NCI-H446 treated with DMSO at 0.1 percent for 48 hours (cell line): Measurements from ENCODE around the gene AGPAT2.

ENCODE experiments used
- DNase-seq: peaks from one replicate; lab custom pipeline; 2025; lab: John Stamatoyannopoulos, UW

AGPAT2 gene

GRCh38 chr9:136661641-136662325 is 25.5 kb downstream of the AGPAT2 start:
- DNase-seq, result no peak

- DNase-seq, result no peak
Observed at GRCh38 chr9:136660971-136661550, 26.2 kb downstream of the AGPAT2 start.

DNA sequence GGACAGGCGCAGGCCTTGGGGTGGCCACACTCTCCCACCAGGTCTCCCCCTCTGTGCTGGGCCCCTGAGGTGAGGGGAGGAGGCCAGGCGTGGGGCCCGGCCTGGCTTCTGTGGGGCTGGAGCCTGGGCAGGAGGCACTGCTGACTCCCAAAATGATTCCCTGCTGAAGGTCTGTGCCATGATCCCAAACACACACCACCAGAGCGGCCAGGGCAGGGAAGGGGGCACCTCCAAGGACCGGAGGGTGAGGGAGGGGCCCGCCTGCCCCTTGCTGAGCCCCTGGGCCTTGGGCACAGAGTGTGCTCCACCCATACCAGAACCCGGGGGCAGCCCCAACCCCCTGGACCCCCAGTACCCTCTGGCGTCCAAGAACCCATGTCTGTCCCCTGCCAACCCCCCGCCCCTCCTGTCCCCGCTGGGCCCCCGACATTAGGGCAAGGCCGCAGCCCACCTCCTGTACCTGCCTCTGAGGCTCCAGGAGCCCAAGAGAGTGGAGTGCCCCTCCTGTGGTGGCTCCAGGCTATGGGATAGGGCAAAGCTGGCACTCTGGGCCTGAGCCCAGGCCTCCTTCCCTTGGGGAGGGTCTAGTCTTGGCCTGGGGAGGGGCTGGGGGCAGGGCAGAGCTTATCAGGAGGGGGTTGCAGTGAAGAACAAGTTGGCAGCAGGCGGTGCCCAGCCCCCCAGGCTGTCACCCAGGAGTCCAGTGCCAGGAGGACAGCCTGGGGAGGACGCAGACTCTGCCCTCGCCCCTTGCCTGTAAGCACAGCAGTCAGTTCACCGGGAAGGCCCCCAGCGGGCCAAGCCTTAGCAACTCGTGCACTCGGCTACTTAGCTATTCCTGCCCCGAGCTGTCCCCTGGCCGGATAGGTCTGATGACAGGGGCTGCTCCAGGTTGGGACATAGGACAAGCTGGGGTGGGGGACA is 27.1 kb downstream of the AGPAT2 start:
- DNase-seq, result no peak

DNA sequence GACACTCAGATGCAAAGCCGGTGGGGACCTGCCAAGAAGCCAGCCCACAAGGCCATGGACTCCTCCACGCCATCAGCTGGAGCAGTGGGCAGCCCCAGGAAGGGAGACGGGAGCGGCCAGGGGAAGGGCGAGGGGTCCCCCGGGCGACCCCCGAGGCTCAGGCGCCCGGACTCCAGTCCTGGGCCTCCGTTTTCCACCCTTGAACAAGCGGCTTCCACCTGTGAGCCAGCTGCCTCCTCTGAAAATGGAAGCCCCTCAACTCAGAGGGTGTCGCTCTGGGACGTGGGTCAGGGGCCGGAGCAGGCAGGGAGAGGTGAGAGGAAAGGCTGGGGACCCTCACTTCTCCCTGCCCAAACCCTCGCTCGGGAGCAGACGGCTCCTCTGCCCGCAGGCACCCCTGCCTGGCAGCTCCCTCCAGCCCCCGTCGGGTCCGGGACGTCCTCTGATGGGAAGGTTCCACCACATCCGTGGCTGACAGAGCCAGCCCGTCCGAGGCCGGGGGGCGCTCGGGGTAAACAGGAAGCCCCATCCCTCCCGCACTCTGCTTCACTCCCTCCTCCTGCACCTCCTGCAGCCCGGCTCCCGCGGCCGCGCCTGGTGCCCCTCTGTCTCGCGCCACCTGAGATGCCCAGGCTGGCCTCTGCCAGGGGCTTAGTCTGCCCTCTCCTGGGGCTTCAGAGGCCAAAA is 28.3 kb downstream of the AGPAT2 start:
- no peak for DNase-seq

DNA sequence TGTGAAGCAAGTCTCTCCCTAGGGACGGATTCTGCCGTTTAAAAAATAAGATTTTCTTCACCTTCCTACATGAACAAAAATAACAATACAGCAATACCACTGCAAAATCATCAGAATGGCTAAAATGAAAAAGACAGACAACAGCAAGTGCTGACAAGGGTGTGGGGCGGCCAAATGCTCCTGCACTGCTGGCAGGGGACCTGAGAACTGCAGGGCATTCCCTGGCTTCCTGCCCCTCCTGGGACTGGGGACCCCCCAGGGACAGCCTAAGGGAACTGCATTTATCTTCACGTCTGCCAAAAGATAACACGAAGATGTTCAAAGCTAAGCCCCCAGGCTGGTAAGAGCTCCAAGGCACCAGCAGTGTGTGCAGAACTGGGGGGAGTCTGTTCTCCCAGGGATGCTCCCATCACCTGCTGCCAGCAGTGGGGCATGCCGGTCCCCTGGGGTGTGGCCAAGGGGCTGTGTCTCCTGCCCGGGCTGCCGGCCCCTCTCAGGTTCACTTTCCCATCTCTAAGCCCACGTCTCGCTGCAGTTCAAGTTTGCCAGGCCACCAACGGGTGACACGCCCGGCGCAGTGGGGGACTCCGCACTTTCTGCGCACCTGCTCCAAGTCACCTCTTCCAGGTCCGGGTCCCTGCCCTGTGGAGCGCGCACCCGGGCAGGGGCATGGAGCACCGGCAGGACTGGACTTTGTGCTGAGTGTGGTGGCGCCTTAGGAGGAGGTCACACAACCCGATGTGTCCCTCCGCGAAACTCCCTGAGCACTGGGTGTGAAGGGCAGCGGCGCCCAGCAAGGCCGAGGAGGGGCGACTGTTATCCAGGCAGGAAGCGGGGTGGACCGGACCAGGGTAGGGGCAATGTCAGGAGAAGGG is 29.0 kb downstream of the AGPAT2 start:
- no peak for DNase-seq

- no peak for DNase-seq
Observed at GRCh38 chr9:136656795-136657611, 30.3 kb downstream of the AGPAT2 start.

DNA sequence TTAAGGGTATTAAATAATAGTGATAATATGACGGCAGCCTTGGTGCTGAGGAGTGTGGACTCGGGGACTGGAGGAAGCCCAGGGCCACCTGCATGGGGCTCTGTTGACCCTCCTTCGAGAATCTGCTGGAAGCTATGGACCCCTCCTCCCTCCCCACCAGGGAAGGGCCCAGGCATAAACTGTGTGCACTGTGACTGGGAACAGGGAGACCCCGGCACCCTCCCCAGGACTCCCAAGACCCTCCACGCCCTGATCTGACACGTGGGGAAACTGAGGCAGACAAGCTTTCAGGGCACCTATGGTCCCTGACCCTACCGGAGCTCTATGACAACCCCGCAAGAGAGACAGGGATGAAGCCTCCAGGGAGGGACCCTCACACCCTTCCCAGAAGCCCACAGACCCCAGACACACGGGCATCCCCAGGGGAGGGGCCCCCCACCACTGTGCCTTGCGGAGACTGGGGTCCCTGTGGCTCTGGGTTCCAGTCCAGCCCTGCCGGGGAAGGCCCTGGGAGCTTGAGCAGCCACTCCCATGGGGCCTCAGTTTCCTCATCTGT is 31.0 kb downstream of the AGPAT2 start:
- DNase-seq, result no peak

- DNase-seq, result no peak
Observed at GRCh38 chr9:136655536-136656182, 31.6 kb downstream of the AGPAT2 start.

GRCh38 chr9:136654820-136655535 is 32.3 kb downstream of the AGPAT2 start:
- no peak for DNase-seq

- DNase-seq, result no peak
Observed at GRCh38 chr9:136653323-136654079, 33.8 kb downstream of the AGPAT2 start.

DNA sequence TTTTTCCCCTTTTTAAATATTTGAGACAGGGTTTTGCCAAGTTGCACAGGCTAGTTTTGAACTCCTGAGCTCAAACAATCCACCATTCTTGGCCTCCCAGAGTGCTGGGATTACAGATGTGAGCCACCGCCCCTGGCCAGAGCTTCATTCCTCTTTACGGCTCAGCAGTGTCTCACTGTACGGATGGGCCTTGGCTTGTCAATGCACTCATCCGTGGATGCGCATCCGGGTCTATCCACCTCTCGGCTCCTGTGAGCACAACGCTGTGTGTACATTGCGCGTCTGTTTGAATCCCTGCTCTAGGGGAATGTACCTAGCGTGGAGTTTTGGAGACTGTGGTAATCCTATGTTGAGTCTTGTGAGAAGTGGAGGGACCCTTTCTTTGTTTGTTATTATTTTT is 35.4 kb downstream of the AGPAT2 start:
- DNase-seq, result no peak

DNA sequence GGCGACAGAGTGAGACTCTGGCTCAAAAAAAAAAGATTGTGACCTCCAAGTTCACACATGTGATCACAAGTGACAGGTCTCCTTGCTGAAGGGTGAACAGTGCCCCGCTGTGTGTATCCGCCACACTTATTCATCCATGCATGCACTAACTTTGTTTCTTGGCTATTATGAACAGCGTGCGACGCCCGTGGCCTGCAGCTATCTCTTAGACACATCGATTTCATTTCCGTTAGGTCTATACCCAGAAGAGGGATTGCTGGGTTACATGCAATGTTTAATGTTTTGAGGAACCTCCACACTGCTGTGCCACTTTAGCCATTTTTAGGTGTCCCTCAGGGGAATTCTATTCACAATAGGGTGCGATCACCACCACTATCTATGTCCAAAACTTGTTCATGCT is 36.6 kb downstream of the AGPAT2 start:
- DNase-seq, result no peak

DNA sequence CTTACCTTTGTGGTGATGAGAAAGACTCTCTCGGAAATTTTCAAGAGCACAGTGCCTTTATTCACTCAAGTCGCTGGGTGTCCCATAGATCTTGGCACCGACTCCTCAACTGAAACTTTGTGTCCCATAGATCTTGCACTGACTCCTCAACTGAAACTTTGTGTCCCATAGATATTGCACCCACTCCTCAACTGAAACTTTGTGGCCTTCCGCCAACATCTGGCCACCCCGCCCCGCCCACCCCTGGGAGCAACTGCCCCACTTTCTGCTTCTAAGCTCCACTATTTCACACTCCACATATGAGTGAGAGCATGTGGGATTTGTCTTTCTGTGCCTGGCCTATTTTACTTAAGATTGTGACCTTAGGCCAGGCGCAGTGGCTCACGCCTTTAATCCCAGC is 37.2 kb downstream of the AGPAT2 start:
- no peak for DNase-seq

GRCh38 chr9:136648751-136649150 is 38.5 kb downstream of the AGPAT2 start:
- DNase-seq, result no peak

GRCh38 chr9:136646827-136647711 is 40.2 kb downstream of the AGPAT2 start:
- DNase-seq, result no peak

- no peak for DNase-seq
Observed at GRCh38 chr9:136645903-136646754, 41.1 kb downstream of the AGPAT2 start.
